ENCODE data around the gene F10. TPM values are rescaled to one million over a fixed set of nuclear protein-coding genes. Genes with fewer than 3 reads are reported as not detected.

Gene F10
- total and polyA plus RNA-seq, 2 of the 13 experiments (the other 11 are each of a cell fraction or from before 2014, with no cell fraction given) = 58.4 to 237 TPM

GRCh38 chr13:113092776-113093579 is 29.6 kb upstream of the F10 start:
- ChIA-PET POLR2A (no interaction called here), CTCF (ENCODE audit: low intra/inter-chr PET ratio, low total read pairs) (no interaction called here)
- peaks cover 2 to 17% of the 10 kb centered on the region in 2 experiments; a peak in 3 of 5 replicates for H3K36me3 ChIP-seq (replicated peaks in 1 of 2; ENCODE audit: control insufficient read depth in 1 of 2, insufficient read depth in 2 of 2, low read length in 2 of 2)
- no peak overlapping the region for H3K27ac ChIP-seq (ENCODE audit: extremely low read length, insufficient read depth, low read length)
- no peaks in the 10 kb centered on the region for H3K9me3 ChIP-seq (ENCODE audit: low read length)
- ATAC-seq = no peak
- H3K27me3 ChIP-seq (ENCODE audit: control insufficient read depth in 1 of 2, insufficient read depth in 2 of 2, low read length in 2 of 2) = no peaks in the 10 kb centered on the region
- H3K4me3 ChIP-seq (replicated peaks in 1 of 3; ENCODE audit: insufficient read depth in 1 of 3, low read depth in 2 of 3, low read length in 3 of 3) = no peak overlapping the region
- DNase-seq (ENCODE audit: low spot score) = no peak
- in situ Hi-C loops (cut with HindIII; ENCODE audit: extremely low pct_ligation_motif_present, low pct_unique_long_range_greater_than_20kb) (no loop called here), intact Hi-C loops (cut with micrococcal nuclease; ENCODE audit: unreplicated experiment) (no loop called here)
- no peak for FAIRE-seq
- no TSS peak for BruUV-seq (replicated peaks)
- H3K79me2 ChIP-seq (ENCODE audit: insufficient read depth, low read length) = no peaks in the 10 kb centered on the region
- WGBS (ENCODE audit: low lambda C conversion rate) = 95% methylated on average over 13 of the region's 25 CpGs
- no peak overlapping the region for H3K4me2 ChIP-seq (ENCODE audit: low read depth, low read length)
- no peak for TF ChIP-seq NAIF1 (CRISPR knock-in tag; IDR thresholded peaks at IDR 0.05; ENCODE audit: borderline replicate concordance)
- no peak for TF ChIP-seq PHF20 (CRISPR knock-in tag; IDR thresholded peaks at IDR 0.05)
- TF ChIP-seq AGO2 (optimal IDR thresholded peaks at IDR 0.05; ENCODE audit: low read depth, low read length) = peak; percentile 23
- no peaks in the 10 kb centered on the region for H3K4me1 ChIP-seq (ENCODE audit: insufficient read depth, low read length)
- no peaks in the 10 kb centered on the region for H4K20me1 ChIP-seq (ENCODE audit: insufficient read depth, low read length)
- no peak overlapping the region for H2AFZ ChIP-seq (ENCODE audit: low read length)
- H3K9ac ChIP-seq (ENCODE audit: insufficient read depth, low read depth, low read length) = no peak overlapping the region

GRCh38 chr13:113093580-113094409 is 28.8 kb upstream of the F10 start:
- Histone ChIP-seq H3K9ac (ENCODE audit: insufficient read depth, low read depth, low read length) (no peak overlapping the region), H3K79me2 (ENCODE audit: insufficient read depth, low read length) (no peaks in the 10 kb centered on the region), H3K36me3 (replicated peaks in 1 of 2; ENCODE audit: control insufficient read depth in 1 of 2, insufficient read depth in 2 of 2, low read length in 2 of 2) (peaks cover 0 to 9% of the 10 kb centered on the region in 2 experiments; a peak in 3 of 5 replicates), H3K4me1 (ENCODE audit: insufficient read depth, low read length) (no peaks in the 10 kb centered on the region), H3K4me3 (replicated peaks in 1 of 3; ENCODE audit: insufficient read depth in 1 of 3, low read depth in 2 of 3, low read length in 3 of 3) (no peak overlapping the region), H3K9me3 (ENCODE audit: low read length) (no peaks in the 10 kb centered on the region), H4K20me1 (ENCODE audit: insufficient read depth, low read length) (no peaks in the 10 kb centered on the region), H3K27ac (ENCODE audit: extremely low read length, insufficient read depth, low read length) (no peak overlapping the region), H3K27me3 (ENCODE audit: control insufficient read depth in 1 of 2, insufficient read depth in 2 of 2, low read length in 2 of 2) (no peaks in the 10 kb centered on the region), H3K4me2 (ENCODE audit: low read depth, low read length) (no peak overlapping the region), H2AFZ (ENCODE audit: low read length) (no peak overlapping the region)
- BruUV-seq (replicated peaks) = no TSS peak
- FAIRE-seq = no peak
- intact Hi-C loops (cut with micrococcal nuclease; ENCODE audit: unreplicated experiment) = no loop called here
- ChIA-PET POLR2A (no interaction called here), CTCF (ENCODE audit: low intra/inter-chr PET ratio, low total read pairs) (no interaction called here)
- TF ChIP-seq AKAP8 (CRISPR knock-in tag; IDR thresholded peaks at IDR 0.05) (0 out of 2 replicates have a peak, but pooled peaks have one; percentile 29), AGO2 (optimal IDR thresholded peaks at IDR 0.05; ENCODE audit: low read depth, low read length) (peak; percentile 77), KDM6A (CRISPR knock-in tag; IDR thresholded peaks at IDR 0.05; ENCODE audit: low read depth) (no peak), TFDP1 (CRISPR knock-in tag; IDR thresholded peaks at IDR 0.05; ENCODE audit: borderline replicate concordance) (no peak)
- no peak for ATAC-seq
- WGBS (ENCODE audit: low lambda C conversion rate) = 95% methylated on average over 16 of the region's 29 CpGs
- no peak for DNase-seq (ENCODE audit: low spot score)
- in situ Hi-C loops (cut with HindIII; ENCODE audit: extremely low pct_ligation_motif_present, low pct_unique_long_range_greater_than_20kb) = no loop called here
